OCI-LY7 (cell line): ENCODE measurements around the gene SIK3. TPM values are rescaled to one million over a fixed set of nuclear protein-coding genes. Genes with fewer than 3 reads are reported as not detected.
"Not testable (repeated sequence)": the region's sequence is repeated elsewhere in the genome, so short reads cannot be mapped to it uniquely, and the experiment has no call there.

Source experiments
- BruUV-seq: library from RNA; stranded (reverse); fragments of 400-500 nt; replicated peaks from 2 replicates; lab custom pipeline; 2021; lab: Mats Ljungman, UMichigan
- CTCF ChIA-PET: fragments of 300-600 bp; sonication (Branson Sonifier 250); formaldehyde crosslinking; loops from one replicate; lab custom pipeline; 2022; ENCODE audit warnings: antibody characterized with exemption; ENCODE audit not compliant: unreplicated experiment; lab: Charles Lee
- POLR2A ChIA-PET: fragments of 300-600 bp; sonication (Branson Sonifier 250); formaldehyde crosslinking; loops from one replicate; lab custom pipeline; 2022; ENCODE audit warnings: antibody characterized with exemption; lab: Charles Lee
- DNase-seq: peaks from one replicate; pipeline ENCODE4 v3.0.0-alpha.2; 2015; ENCODE audit warnings: low spot score
- H2AFZ ChIP-seq: fragments of 200-600 bp; sonication (generic), shearing (Covaris generic); 2 replicates; pipeline ENCODE4 v1.6.1; 2014; ENCODE audit warnings: mild to moderate bottlenecking, antibody characterized with exemption, low read length, moderate library complexity
- H3K27ac ChIP-seq: fragments of 200-600 bp; sonication (generic); 2 replicates; pipeline ENCODE4 v1.5.1; 2014; ENCODE audit warnings: mixed run types, low read depth, mild to moderate bottlenecking, moderate library complexity, low read length, inconsistent platforms; ENCODE audit not compliant: poor library complexity, severe bottlenecking
- H3K36me3 ChIP-seq: fragments of 200-600 bp; sonication (generic); 2 replicates; pipeline ENCODE4 v1.6.1; 2014; ENCODE audit warnings: mild to moderate bottlenecking, antibody characterized with exemption, low read length, moderate library complexity, mixed read lengths; ENCODE audit not compliant: insufficient read depth
- H3K4me1 ChIP-seq: fragments of 200-600 bp; sonication (generic); 2 replicates; pipeline ENCODE4 v1.5.1; 2014; ENCODE audit warnings: mild to moderate bottlenecking, low read length; ENCODE audit not compliant: insufficient read depth, poor library complexity, severe bottlenecking
- H3K4me2 ChIP-seq: fragments of 200-600 bp; sonication (generic); 2 replicates; pipeline ENCODE4 v1.6.1; 2014; ENCODE audit warnings: mild to moderate bottlenecking, low read length
- H3K4me3 ChIP-seq: fragments of 200-600 bp; sonication (generic); 2 replicates; pipeline ENCODE4 v1.5.1; 2014; ENCODE audit warnings: mild to moderate bottlenecking, low read depth, low read length; ENCODE audit not compliant: poor library complexity, severe bottlenecking
- H3K79me2 ChIP-seq: fragments of 200-600 bp; sonication (generic); 2 replicates; pipeline ENCODE4 v1.6.1; 2016; ENCODE audit warnings: low read depth, mild to moderate bottlenecking, low read length, moderate library complexity, mixed read lengths; ENCODE audit not compliant: insufficient read depth
- H3K9me2 ChIP-seq: fragments of 200-600 bp; sonication (generic); 2 replicates; pipeline ENCODE4 v1.6.1; 2016; ENCODE audit warnings: mild to moderate bottlenecking, low read length, mixed read lengths; ENCODE audit not compliant: insufficient read depth
- H3K9me3 ChIP-seq: fragments of 200-600 bp; sonication (generic); 2 replicates; pipeline ENCODE4 v1.6.1; 2014; ENCODE audit warnings: mild to moderate bottlenecking, mixed run types, low read length, mixed read lengths
- H4K20me1 ChIP-seq: fragments of 200-600 bp; sonication (generic); 2 replicates; pipeline ENCODE4 v1.6.1; 2014; ENCODE audit warnings: mild to moderate bottlenecking, antibody characterized with exemption, low read length, moderate library complexity, mixed read lengths; ENCODE audit not compliant: insufficient read depth
- EZH2phosphoT487 ChIP-seq: fragments of 200-600 bp; sonication (generic); IDR thresholded peaks from 2 replicates; pipeline ENCODE4 v1.6.1; 2018; ENCODE audit warnings: low read depth, borderline replicate concordance, mild to moderate bottlenecking, mixed run types, antibody characterized with exemption, low read length, moderate library complexity, mixed read lengths
- intact Hi-C: fragments of 100-400 bp; cut with micrococcal nuclease; formaldehyde crosslinking; loops from one replicate; pipeline ENCODE4 v1.10.0; 2022; ENCODE audit not compliant: unreplicated experiment
- total RNA-seq, 2 experiments: library from RNA; depleted of rRNA in 1 of 2; stranded (reverse); fragments of >200 nt in 1 of 2; shearing (Covaris generic) in 1 of 2; gene quantifications; 2 replicates each; pipeline ENCODE4 v1.2.3, GENCODE V29; 2014 to 2022
- TF ChIP-seq, protein P1 (sequence below): fragments of 200-600 bp; sonication (generic); conservative IDR thresholded peaks from 2 replicates; pipeline ENCODE4 v1.5.1; 2014; ENCODE audit warnings: mild to moderate bottlenecking, antibody characterized with exemption, low read length, moderate library complexity, mixed read lengths

The SIK3 gene
- total RNA-seq, 2 experiments from 2014 or later = 29.3 to 72.9 TPM

DNA sequence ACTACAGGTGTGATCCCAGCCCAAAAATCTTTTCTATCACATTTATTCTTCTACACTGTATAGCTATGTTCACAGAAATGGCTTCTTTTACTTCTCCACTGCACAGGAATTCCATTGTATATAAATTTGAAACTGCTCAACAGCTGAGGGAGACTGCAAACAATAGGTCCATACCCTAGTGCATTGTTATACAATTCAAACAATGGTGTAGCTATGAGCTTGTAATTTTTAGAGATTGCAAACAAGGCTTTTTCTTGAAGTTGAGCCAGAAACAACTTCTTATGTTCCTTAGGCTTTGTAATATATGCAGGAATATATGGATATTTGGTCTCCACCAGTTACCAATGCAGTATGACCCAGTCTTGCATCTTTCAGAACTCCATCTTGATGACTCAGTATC lies 19.5 kb upstream of the SIK3 start:
- H3K4me2 ChIP-seq = no peak overlapping the region
- H4K20me1 ChIP-seq = no peaks in the 10 kb centered on the region
- H3K9me3 ChIP-seq = no peaks in the 10 kb centered on the region
- no peaks in the 10 kb centered on the region for H3K79me2 ChIP-seq
- no peaks in the 10 kb centered on the region for H3K36me3 ChIP-seq
- DNase-seq = no peak
- BruUV-seq = no TSS peak
- ChIA-PET POLR2A (no interaction called here), CTCF (no interaction called here)
- peaks cover 1% of the 10 kb centered on the region for H3K4me1 ChIP-seq
- TF ChIP-seq EZH2phosphoT487 = no peak
- TF ChIP-seq, protein P1, sequence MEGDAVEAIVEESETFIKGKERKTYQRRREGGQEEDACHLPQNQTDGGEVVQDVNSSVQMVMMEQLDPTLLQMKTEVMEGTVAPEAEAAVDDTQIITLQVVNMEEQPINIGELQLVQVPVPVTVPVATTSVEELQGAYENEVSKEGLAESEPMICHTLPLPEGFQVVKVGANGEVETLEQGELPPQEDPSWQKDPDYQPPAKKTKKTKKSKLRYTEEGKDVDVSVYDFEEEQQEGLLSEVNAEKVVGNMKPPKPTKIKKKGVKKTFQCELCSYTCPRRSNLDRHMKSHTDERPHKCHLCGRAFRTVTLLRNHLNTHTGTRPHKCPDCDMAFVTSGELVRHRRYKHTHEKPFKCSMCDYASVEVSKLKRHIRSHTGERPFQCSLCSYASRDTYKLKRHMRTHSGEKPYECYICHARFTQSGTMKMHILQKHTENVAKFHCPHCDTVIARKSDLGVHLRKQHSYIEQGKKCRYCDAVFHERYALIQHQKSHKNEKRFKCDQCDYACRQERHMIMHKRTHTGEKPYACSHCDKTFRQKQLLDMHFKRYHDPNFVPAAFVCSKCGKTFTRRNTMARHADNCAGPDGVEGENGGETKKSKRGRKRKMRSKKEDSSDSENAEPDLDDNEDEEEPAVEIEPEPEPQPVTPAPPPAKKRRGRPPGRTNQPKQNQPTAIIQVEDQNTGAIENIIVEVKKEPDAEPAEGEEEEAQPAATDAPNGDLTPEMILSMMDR = no peak
- intact Hi-C loops = no loop called here
- H2AFZ ChIP-seq = no peak overlapping the region
- no peak overlapping the region for H3K27ac ChIP-seq
- no peaks in the 10 kb centered on the region for H3K9me2 ChIP-seq
- no peak overlapping the region for H3K4me3 ChIP-seq

- intact Hi-C loops, H3K4me3 ChIP-seq, H3K9me3 ChIP-seq, H3K4me1 ChIP-seq, H3K36me3 ChIP-seq, H2AFZ ChIP-seq, BruUV-seq, H3K9me2 ChIP-seq, H3K79me2 ChIP-seq, DNase-seq, POLR2A ChIA-PET, CTCF ChIA-PET, H3K4me2 ChIP-seq, H4K20me1 ChIP-seq, H3K27ac ChIP-seq: not testable (repeated sequence)
Observed at GRCh38 chr11:117112939-117113338, 14.7 kb upstream of the SIK3 start.

- H3K9me3 ChIP-seq, H3K4me1 ChIP-seq, H2AFZ ChIP-seq, H3K4me3 ChIP-seq, H3K9me2 ChIP-seq, H3K79me2 ChIP-seq, H4K20me1 ChIP-seq, CTCF ChIA-PET, DNase-seq, POLR2A ChIA-PET, H3K36me3 ChIP-seq, BruUV-seq, intact Hi-C loops: not testable (repeated sequence)
- Histone ChIP-seq H3K4me2 (0 out of 2 replicates have a peak overlapping the region, but pooled peaks have one; percentile 16), H3K27ac (peak overlapping the region; percentile 11)
Observed at GRCh38 chr11:117112497-117112896, 14.3 kb upstream of the SIK3 start.
